Fibroblast of lung (primary cell): ENCODE measurements around the gene TET2.

ENCODE experiments used
- EZH2 ChIP-seq: IDR thresholded peaks from 2 replicates; pipeline ENCODE4 v1.5.1; 2012; ENCODE audit warnings: low read length, control low read depth, mild to moderate bottlenecking; ENCODE audit errors: missing control alignments
- TF ChIP-seq, protein P1 (sequence below), 2 donors: IDR thresholded peaks in 1 of 2; conservative IDR thresholded peaks in 1 of 2; 1 replicate in 1 of 2; 2 replicates in 1 of 2; pipeline ENCODE4 v1.5.1; 2011 to 2012; ENCODE audit warnings: low read length in 2 of 2, control low read depth in 1 of 2, inconsistent platforms in 1 of 2, low read depth in 1 of 2, mild to moderate bottlenecking in 1 of 2

DNA sequence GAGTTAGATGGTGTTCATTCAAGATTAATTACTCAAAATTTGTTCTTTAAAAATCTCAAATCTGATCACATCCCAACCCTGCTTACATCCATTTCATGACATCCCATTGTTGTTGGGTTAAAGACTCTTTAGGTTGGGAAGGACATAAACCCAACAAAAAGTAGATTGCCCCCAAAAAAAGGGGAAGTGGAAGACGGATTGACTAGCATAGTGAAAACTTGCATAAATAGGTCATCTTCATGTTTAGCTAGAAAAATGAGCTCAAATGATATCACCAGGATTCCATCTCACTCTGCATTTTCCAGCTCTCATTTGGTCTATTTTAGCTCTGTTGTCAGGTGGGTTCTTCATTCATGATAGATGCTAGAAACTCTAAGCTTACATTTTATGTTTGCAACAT, 18.5 kb upstream of the TET2 start:
- TF ChIP-seq, protein P1, sequence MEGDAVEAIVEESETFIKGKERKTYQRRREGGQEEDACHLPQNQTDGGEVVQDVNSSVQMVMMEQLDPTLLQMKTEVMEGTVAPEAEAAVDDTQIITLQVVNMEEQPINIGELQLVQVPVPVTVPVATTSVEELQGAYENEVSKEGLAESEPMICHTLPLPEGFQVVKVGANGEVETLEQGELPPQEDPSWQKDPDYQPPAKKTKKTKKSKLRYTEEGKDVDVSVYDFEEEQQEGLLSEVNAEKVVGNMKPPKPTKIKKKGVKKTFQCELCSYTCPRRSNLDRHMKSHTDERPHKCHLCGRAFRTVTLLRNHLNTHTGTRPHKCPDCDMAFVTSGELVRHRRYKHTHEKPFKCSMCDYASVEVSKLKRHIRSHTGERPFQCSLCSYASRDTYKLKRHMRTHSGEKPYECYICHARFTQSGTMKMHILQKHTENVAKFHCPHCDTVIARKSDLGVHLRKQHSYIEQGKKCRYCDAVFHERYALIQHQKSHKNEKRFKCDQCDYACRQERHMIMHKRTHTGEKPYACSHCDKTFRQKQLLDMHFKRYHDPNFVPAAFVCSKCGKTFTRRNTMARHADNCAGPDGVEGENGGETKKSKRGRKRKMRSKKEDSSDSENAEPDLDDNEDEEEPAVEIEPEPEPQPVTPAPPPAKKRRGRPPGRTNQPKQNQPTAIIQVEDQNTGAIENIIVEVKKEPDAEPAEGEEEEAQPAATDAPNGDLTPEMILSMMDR (conservative IDR thresholded peaks at IDR 0.05 in 1 of 2, IDR thresholded peaks at IDR 0.05 in 1 of 2; ENCODE audit: low read depth in 1 of 2, low read length in 2 of 2) = no peak
- TF ChIP-seq EZH2 = no peak
